Kasumi-1 (cell line): ENCODE measurements around the gene ACTMAP.
"Not testable (repeated sequence)": the region's sequence is repeated elsewhere in the genome, so short reads cannot be mapped to it uniquely, and the experiment has no call there.

Source experiments
- DNase-seq, 2 experiments: peaks; one replicate each; lab custom pipeline; 2025; lab: John Stamatoyannopoulos, UW

The ACTMAP gene

DNA sequence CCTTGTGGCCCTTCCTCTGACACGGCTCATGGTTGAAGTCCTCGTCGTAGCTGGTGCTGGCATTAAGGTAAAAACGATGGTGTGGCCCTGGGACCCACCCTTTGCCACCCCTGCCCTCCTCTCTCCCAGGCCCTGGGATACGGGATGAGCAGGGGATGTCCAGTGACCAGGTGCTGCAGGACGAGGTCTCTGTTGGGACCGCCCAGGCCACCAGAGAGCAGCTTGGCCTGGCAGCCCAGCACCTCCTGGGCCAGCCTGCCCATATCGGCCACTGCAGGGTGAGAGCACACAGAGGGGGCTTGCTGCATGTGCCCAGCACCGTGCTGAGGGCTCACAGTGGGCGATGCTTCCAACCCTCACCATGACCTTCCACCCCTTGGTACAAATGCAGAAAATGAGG is 6.4 kb downstream of the ACTMAP start:
- no peak for DNase-seq

DNA sequence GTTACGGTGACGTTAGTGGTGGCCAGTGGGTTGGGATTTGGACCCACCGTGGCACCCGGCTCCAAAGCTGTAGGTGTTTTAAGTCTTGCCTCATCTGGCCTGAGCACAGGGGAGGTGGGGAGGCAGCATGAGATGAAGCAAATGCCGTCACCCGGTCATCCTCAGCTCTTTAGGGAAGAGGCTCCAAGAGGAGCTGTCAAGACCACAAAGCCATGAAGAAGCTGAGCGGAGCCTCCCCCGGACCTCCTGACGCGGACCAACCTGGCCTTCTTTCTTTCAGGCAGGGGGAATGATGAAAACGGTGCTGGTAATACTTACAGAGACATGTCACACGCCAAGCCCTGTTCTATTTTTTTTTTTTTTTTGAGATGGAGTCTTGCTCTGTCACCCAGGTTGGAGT is 7.4 kb downstream of the ACTMAP start:
- no peak for DNase-seq

DNA sequence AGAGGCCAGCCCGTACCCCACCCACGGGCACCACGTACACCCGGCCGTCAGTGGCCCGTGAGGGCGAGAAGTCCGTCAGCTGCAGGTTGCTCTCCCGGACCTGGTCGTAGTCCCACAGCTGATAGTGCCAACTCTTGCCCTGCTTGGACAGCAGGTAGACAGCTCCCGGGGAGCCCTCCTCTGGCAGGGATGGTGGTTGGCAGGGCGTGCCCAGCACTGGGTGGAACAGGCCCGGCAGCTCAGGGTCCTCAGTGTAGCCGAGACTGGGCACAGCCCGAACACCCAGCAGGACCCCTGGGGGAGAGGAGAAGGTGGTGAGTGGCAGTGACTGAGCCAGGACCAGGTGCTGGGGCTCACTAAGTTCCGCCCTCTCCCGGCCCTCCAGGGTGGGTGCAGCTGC is 7.8 kb downstream of the ACTMAP start:
- DNase-seq: no peak

DNA sequence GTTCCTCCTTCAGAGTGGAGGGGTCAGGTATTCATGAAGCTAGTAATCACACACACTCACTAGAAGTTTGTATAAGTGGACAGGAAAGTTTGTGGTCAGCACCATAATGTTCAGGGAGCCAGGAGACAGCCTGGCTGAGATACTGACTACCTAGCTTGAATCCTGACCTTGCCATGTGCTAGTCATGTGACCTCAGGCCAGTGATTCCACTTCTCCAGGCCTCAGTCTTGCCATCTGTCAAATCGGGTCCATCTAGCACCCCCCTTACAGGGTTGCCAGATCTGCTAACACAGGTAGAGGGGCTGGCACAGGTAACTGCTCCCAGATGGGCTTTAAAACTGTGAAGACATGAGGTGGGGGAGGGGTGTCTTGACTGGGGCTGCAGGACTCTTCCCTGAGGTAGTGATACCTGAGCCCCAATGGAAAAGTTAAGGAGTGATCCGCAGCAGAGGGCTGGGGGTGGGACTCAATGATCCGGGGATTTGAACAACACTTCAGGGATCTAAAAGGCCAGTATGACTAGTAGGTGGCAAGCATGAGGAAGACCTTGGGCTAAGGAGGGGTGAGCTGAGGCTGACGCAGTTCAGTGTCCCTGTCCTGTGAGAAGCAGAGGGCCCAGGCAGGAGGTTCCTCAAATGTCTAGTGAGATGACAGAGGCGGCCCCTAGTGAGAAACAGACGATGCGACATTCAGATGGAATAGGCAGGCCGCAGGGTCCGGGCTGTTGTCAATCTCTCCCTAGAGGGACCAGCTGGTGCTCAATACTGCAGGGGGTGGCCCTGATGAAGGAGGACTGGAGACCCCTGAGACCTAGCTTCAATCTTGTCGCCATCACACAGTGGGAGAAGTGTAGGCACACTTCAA is 8.5 kb downstream of the ACTMAP start:
- peak; percentile 13 to 16 for DNase-seq

DNA sequence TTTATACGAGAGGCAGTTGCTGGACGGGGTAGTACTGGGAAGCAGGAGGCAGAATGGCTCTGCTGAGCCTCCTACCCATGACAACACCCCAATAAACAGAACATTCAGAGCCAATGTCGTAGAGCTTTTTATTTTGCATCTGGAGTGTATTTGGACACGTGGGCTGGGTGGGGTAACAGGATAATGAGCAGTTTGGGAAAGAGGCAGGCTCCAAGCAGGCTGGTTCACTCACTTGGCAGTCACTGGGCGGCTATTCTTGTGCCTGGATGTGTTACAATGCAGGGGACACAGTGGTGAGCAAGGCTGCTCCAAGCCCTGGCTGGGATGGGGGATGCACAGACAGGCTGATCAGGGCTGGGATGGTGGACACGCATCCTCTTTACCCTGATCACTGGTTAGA is 9.5 kb downstream of the ACTMAP start:
- DNase-seq: no peak

DNA sequence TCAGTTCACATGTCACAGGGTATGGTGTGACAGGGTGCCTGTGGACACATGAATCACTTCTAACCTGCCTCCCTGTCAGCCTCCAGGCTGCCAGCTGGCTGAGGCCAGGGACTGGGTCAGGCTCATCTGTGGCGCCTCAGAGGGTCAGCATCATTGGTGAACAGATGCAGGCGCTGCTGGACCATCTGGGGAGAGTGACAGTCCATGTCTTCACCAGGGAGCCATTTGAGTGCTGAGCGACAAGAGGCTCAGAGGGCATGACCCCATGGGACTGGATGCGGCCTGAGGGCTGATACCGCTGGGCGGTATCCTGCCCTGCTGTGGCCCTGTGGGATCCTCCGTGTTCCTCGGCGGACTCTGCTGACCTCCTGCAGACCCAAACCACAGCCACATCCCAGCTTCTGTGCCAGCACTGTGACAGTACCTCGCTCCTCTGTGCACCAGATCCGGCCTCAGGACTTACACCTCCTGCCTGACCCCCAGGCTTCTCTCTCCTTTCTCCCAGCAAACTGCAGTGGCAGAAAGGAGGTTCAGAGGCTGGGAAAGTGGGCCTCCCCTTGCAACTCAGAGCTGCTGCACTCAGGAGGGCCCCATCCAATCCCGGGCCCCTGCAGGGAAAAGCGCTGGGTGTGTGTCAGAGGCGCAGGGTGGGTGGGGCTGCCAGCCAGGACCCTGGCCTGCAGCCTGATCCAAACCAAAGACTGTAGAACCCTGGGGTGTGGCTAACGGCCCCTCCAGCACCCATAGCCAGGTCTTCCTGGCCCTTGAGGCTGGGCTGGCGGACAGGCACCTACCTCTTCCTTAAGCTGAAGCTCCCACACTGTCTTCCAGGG is 10.2 kb downstream of the ACTMAP start:
- DNase-seq: no peak

DNA sequence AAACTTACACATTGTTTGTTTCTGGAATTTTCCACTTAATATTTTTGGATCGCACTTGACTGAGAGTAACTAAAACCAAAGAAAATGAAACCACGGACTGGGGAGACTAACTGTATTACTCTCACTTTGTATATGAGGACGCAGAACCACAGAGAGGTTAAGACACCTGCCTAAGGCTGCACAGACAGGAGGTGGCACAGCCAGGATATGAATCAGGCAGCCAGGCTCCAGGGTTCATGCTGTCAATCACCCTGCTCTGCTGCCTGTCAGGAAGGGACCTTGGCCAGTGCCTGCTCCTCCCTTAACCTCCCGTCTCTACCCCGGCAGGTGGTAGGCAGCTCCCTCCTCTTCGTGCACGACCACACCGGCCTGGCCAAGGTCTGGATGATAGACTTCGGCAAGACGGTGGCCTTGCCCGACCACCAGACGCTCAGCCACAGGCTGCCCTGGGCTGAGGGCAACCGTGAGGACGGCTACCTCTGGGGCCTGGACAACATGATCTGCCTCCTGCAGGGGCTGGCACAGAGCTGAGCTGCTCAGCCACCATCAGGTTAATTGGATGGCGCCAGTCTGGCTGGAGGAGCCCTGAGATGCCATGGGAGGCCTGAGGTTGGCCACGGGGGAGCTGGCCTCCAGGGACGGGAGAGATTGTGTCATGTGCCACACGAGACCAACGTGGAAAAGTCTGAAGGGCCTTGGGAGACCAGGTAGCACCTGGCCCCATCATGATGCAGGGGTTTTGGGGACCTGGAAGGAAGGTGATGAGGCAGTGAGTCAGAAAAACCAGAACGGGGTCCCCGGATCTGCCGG is 11.0 kb downstream of the ACTMAP start:
- DNase-seq: no peak

DNA sequence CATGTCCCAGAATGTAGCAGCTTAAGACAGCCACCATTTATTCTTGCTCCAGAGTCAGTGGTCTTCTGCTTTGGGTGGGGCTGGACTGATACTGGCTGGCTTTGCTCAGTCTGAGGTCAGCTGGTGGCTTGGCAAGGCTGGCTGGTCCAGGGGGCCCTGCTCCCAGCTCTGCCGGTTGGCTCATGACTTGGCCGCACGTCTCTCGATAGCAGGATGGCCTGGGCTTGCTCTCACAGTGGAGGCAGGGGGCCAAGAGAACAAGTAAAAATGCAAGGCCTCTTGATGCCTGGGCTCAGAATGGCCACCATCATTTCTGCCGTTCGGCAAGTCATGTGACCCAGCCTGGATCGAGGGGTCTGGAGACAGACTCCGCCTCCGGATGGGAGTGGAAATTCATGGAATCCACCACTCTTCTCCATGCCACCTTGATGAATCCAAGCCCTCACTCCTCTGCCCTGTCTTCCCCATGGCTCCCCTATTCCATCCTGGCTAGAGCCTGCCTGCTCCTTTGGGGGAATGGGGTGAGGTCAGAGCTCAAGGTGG is 13.1 kb downstream of the ACTMAP start:
- no peak for DNase-seq

DNA sequence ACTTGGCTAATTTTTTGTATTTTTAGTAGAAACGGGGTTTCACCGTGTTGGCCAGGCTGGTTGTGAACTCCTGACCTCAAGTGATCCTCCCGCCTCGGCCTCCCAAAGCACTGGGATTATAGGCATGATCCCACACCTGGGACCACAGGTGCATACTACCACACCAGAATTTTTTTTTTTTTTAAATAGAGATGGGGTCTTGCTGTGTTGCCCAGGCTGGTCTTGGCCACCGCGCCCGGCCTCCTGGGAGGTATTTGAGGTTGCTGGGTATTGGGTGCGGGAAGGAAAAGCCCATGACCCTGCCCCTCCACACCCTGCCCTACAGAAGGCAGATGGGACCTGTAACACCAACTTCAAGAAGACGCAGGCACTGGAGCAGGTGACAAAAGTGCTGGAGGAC is 13.6 kb downstream of the ACTMAP start:
- DNase-seq: no peak

DNA sequence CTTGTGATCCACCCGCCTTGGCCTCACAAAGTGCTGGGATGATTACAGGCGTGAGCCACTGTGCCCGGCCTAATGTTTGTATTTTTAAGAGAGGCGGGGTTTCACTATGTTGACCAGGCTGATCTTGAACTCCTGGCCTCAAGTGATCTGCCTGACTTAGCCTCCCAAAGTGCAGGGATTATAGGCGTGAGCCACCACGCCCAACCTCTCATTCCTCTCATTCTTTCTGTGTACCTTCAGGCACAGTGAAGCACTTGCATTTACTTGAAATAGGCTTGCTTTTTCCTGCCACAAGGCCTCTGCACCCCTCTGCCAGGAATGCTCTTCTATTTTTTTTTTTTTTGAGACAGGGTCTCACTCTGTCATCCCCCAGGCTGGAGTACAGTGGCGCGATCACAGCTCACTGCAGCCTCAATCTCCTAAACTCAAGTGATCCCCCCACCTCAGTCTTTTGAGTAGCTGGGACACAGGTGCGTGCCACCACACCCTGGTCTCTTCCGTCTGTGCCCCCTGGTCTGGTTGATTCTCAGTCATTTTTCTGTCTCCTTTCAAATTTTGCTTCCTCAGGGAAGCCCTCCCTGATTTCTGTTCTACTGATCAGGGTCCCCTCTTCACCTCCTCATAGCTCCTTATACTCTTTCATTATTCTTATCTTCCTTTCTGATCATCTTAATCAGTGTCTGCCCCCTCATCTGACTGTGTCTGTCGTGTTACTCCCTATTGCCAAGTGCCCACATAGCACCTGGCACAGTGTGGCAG is 15.1 kb downstream of the ACTMAP start:
- DNase-seq: no peak

DNA sequence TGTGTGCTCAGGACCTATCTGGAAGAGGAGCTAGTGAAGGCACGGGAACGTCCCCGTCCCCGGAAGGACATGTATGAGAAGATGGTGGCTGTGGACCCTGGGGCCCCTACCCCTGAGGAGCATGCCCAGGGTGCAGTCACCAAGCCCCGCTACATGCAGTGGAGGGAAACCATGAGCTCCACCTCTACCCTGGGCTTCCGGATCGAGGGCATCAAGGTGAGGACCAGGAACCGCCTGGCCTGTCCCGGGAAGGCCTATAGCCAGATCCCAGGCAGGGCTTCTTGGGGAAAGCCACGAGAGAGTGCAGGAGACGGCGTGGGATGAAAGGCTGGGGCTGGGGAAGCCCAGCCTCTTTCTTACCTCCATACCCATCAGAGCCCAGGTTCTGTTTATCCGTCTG is 17.1 kb downstream of the ACTMAP start:
- DNase-seq: no peak

DNA sequence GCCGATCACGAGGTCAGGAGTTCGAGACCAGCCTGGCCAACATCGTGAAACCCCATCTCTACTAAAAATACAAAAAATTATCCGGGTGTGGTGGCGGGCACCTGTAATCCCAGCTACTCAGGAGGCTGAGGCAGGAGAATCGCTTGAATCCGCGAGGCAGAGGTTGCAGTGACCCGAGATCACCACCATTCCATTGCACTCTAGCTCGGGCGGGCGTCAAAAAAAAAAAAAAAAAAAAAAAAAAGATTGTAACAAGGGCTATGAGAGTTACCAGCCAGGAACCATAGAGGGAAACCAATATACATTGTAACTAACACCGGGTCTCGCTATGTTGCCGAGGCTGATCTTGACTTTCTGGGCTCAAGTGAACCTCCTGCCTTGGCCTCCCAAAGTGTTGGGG is 18.0 kb downstream of the ACTMAP start:
- DNase-seq: not testable (repeated sequence)

DNA sequence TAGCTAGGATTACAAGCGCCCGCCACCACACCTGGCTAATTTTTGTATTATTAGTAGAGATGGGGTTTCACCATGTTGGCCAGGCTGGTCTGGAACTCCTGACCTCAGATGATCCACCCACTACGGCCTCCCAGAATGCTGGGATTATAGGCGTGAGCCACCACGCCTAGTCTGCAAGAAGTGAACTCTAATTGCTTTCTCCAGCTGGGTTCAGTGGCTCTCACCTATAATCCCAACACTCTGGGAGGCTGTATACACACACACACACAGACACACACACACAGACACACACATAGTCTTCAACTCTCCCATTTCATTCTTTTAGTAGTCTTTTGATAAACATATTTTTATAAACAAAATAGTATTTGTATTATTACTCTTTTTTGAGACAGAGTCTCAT is 20.2 kb downstream of the ACTMAP start:
- not testable (repeated sequence) for DNase-seq

DNA sequence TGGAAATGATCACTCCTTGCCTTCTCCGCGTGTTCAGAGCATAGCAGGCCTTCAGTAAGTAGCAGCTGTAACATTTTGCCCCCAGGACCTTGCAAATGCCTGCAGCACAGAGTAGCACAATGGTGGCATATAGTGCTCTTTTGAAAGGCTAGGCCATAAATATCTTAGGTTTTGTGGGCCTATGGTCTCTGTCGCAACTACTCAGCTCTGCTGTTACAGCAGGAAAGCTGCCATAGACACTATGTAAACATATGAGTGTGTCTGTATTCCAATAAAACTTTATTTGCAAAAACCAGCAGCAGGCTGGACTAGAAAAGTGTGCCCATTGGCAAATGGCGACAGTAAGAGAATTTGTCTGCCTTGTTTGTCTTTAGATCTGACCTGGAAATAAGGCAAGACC is 24.0 kb downstream of the ACTMAP start:
- no peak for DNase-seq

DNA sequence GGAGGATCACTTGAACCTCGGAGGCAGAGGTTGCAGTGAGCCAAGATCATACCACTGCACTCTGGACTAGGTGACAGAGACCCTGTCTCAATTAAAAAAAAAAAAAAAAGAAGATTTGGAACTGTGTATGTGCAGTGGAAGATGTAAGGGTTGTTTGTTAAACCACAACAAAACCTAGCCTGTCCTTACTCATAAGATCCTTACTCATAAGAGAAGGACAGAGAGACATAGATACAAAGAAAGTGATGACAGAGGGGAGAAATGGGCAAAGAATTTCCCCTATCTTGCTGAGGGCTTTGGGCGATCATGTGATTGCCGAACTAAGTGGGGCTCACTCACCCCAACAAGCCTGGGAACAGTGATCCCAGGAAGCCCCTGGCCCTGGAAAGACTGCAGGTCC is 25.4 kb downstream of the ACTMAP start:
- no peak for DNase-seq

DNA sequence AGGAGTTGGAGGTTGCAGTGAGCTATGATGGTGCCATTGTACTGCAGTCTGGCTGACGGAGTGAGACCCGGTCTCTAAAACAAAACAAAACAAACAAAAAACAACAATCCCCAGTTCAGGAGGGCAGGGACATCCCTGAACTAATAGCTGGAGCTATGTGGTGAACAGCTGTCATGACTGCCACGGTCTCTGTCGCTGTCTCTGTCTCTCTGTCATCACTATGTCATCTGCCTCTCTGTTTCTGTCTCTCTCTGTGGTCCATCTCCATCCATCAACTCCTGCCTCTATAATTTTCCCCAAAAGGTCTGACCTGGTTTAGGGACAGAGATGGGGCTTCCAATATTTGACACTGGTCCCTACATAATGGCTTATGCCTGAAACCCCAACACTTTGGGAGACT is 26.0 kb downstream of the ACTMAP start:
- no peak for DNase-seq

DNA sequence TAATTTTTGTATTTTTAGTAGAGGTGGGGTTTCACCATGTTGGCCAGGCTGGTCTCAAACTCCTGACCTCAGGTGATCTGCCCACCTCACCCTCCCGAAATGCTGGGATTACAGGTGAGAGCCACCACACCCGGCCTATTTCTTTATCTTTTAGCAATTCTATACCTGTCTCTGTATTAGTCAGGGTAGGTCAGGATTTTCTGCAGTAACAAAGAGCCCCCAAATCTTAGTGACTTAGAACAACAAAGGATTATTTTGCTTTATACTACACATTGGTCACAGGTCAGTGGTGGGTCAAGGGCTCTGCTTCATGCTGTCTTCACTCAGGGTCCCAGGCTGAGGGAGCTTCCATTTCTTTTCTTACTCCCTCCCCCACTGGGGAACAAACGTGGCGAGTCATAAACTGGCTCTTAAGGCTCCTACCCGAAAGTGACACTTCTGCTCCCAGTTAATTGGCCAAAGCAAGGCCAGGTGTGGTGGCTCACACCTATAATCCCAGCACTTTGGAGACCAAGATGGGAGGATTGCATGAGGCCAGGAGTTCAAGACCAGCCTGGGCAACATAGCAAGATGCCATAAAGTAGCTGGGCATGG is 26.5 kb downstream of the ACTMAP start:
- DNase-seq: no peak

DNA sequence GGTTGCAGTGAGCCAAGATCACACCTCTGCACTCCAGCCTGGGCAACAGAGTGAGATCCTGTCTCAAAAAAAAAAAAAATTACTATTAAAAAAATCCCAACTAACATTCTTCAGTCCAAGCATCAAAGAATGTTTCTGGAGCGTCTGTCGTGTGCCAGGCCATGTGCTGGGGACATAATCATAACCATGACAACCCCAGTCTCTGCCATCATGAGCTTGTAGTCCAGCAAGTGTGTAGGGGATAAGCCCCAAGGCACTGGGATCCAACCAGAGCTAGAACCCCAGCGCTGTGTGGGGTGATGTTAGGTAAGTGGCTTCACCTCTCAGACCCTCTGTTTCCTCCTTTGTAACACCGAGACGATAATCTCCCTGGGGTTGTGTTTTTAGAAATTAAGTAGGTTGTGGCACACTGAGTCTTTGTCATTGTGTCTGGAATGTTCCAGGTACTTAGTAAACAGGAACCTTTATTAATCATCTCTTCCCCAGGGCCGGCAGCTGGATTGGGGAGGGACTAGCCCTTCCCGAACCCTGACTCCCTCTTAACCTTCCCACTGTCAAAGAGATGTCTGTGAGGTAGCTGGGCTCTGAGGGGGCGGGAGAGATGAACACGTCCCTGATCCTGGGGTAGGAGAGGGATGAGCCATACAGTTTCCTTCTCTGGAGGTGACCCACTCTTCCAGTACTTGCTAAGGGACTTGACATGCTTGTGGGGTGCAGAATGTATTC is 28.2 kb downstream of the ACTMAP start:
- DNase-seq: no peak

DNA sequence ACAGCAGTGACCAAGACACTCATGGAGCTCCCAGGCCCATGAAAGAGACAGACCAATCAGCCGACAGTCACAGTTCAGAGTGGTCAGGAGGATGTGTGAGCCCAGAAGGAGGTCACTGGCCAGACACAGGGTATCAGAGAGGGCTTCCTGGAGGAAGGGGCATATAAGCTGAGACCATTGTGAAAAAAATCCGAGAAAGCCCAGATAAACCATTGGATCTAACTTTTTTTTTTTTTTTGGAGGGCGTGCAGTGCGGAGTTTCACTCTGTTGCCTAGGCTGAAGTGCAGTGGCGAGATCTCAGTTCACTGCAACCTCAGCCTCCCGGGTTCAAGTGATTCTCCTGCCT is 29.2 kb downstream of the ACTMAP start:
- DNase-seq: no peak

DNA sequence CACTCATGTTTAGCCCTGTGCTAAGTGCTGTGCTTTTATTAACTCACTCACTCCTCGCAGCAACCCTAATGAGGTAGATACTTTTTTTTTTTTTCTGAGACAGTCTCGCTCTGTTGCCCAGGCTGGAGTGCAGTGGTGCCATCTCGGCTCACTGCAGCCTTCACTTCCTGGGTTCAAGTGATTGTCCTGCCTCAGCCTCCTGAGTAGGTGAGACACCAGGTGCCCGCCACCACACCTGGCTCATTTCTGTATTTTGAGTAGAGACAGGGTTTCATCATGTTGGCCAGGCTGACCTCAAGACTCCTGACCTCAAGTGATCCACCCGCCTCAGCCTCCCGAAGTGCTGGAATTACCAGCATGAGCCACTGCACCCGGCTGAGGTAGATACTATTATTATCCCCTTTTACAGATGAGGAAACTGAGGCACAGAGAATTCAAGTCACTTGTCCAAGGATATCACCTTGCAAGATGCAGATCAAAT is 30.8 kb downstream of the ACTMAP start:
- no peak for DNase-seq
